Uterus (tissue), 4 donors: ENCODE data around the gene SERP2. TPM values are rescaled to one million over a fixed set of nuclear protein-coding genes. Genes with fewer than 3 reads are reported as not detected.

Experiments used
- DNase-seq, 2 donors: peaks; one replicate each; pipeline ENCODE4 v3.0.0-alpha.2; 2019 to 2020
- H3K27ac ChIP-seq, 2 donors: fragments of 200-600 bp; sonication (generic); 1 replicate in 1 of 2; 2 replicates in 1 of 2; pipeline ENCODE4 v1.5.1; 2016 to 2018
- H3K27me3 ChIP-seq, 2 donors: fragments of 200-600 bp; sonication (generic); one replicate each; pipeline ENCODE4 v1.5.1; 2018 to 2019; ENCODE audit warnings: control low read depth in 1 of 2
- H3K36me3 ChIP-seq, 2 donors: fragments of 200-600 bp; sonication (generic); one replicate each; pipeline ENCODE4 v1.5.1; 2019; ENCODE audit warnings: control low read depth in 1 of 2
- H3K4me1 ChIP-seq, 2 donors: fragments of 200-600 bp; sonication (generic); one replicate each; pipeline ENCODE4 v1.5.1; 2018 to 2019; ENCODE audit warnings: control low read depth in 1 of 2
- H3K4me3 ChIP-seq, 2 donors: fragments of 200-600 bp; sonication (generic); 1 replicate in 1 of 2; 2 replicates in 1 of 2; pipeline ENCODE4 v1.5.1; 2018 to 2019; ENCODE audit warnings: mild to moderate bottlenecking in 1 of 2
- H3K9me3 ChIP-seq, 2 donors: fragments of 200-600 bp; sonication (generic); one replicate each; pipeline ENCODE4 v1.5.1; 2019; ENCODE audit warnings: control low read depth in 1 of 2
- CTCF ChIP-seq, 4 experiments: fragments of 200-600 bp in 2 of 4; fragments of 450-650 bp in 2 of 4; sonication (generic) in 2 of 4; IDR thresholded peaks; one replicate each; pipeline ENCODE4 v1.5.1; 2016 to 2019; ENCODE audit warnings: antibody characterized with exemption in 4 of 4, mild to moderate bottlenecking in 2 of 4, moderate library complexity in 1 of 4
- POLR2A ChIP-seq, 2 donors: fragments of 450-650 bp; IDR thresholded peaks; one replicate each; pipeline ENCODE4 v1.6.1; 2016; ENCODE audit warnings: antibody characterized with exemption in 2 of 2, mild to moderate bottlenecking in 1 of 2, moderate library complexity in 1 of 2
- intact Hi-C: fragments of 100-400 bp; cut with DNase I; formaldehyde crosslinking; loops from one replicate; pipeline ENCODE4 v1.15.1; 2023; ENCODE audit warnings: low total_unique reads
- total RNA-seq, 4 donors: library from RNA; depleted of rRNA in 3 of 4; stranded (reverse); fragments of >200 nt in 3 of 4; gene quantifications; one replicate each; pipeline versions ENCODE4 v1.1.0 to v1.2.4, GENCODE V29; 2014 to 2023
- donor health status: DM: yes; HTN: yes; CAD: no.

SERP2 gene
- total RNA-seq, 4 donors from 2014 or later, result 0.77 to 12.6 (median 5.9) TPM

GRCh38 chr13:44422755-44423643, 49.4 kb downstream of the SERP2 start:
- Histone ChIP-seq H3K27me3 (no peaks in the 10 kb centered on the region), H3K9me3 (no peaks in the 10 kb centered on the region), H3K36me3 (no peaks in the 10 kb centered on the region), H3K4me1 (no peaks in the 10 kb centered on the region), H3K27ac (no peak overlapping the region), H3K4me3 (no peak overlapping the region)
- intact Hi-C loops, result no loop called here
- DNase-seq, result peak in 1 of 2 donors; percentile 60
- TF ChIP-seq POLR2A (IDR thresholded peaks at IDR 0.05), result no peak
- no peak for TF ChIP-seq CTCF (IDR thresholded peaks at IDR 0.05)

DNA sequence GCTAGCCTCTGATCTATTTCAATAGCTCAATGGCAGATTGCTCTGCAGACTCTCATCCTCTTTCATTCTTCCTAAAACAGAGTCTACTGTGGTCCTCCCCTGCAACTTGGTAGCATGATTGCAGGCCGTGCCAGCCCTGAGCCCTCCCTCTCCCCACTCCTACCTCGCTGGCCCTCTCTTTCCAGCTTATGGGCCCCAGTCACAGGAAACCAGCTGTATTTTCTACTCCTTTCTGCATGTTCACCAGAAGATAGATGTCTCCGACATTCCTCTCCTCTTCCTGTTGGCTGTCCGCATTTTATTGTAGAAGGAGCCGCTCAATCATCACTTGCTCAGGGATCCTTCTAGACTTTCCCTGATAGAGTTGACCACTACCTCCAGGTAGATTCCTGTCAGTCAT, 50.2 kb downstream of the SERP2 start:
- DNase-seq, result no peak
- Histone ChIP-seq H3K36me3 (no peaks in the 10 kb centered on the region), H3K27me3 (no peaks in the 10 kb centered on the region), H3K4me1 (no peaks in the 10 kb centered on the region), H3K27ac (no peak overlapping the region), H3K9me3 (no peaks in the 10 kb centered on the region), H3K4me3 (no peak overlapping the region)
- TF ChIP-seq CTCF (IDR thresholded peaks at IDR 0.05), result no peak
- TF ChIP-seq POLR2A (IDR thresholded peaks at IDR 0.05), result no peak
- intact Hi-C loops, result no loop called here

GRCh38 chr13:44425041-44425814, 51.6 kb downstream of the SERP2 start:
- Histone ChIP-seq H3K27me3 (no peaks in the 10 kb centered on the region), H3K4me1 (no peaks in the 10 kb centered on the region), H3K36me3 (no peaks in the 10 kb centered on the region), H3K27ac (no peak overlapping the region), H3K9me3 (no peaks in the 10 kb centered on the region), H3K4me3 (no peak overlapping the region)
- intact Hi-C loops, result no loop called here
- no peak for DNase-seq
- TF ChIP-seq CTCF (IDR thresholded peaks at IDR 0.05) (no peak), POLR2A (IDR thresholded peaks at IDR 0.05) (no peak)

DNA sequence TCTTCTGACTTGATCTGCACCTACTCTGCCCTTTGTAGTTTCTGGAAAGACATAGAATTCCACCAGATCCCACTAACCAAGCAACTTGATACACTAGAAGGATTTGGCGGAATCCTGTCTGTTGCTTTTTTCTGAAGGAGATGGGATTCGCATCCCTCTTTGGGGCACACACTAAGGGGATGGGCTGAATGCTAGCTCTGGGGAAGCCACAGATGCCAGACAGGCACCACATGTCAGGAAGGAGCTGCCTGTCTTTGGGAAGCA, 52.1 kb downstream of the SERP2 start:
- no peaks in the 10 kb centered on the region for H3K9me3 ChIP-seq
- no peak for DNase-seq
- no peak overlapping the region for H3K27ac ChIP-seq
- intact Hi-C loops, result no loop called here
- no peaks in the 10 kb centered on the region for H3K27me3 ChIP-seq
- no peak overlapping the region for H3K4me3 ChIP-seq
- TF ChIP-seq CTCF (IDR thresholded peaks at IDR 0.05) (no peak), POLR2A (IDR thresholded peaks at IDR 0.05) (no peak)
- H3K4me1 ChIP-seq, result no peaks in the 10 kb centered on the region
- no peaks in the 10 kb centered on the region for H3K36me3 ChIP-seq

DNA sequence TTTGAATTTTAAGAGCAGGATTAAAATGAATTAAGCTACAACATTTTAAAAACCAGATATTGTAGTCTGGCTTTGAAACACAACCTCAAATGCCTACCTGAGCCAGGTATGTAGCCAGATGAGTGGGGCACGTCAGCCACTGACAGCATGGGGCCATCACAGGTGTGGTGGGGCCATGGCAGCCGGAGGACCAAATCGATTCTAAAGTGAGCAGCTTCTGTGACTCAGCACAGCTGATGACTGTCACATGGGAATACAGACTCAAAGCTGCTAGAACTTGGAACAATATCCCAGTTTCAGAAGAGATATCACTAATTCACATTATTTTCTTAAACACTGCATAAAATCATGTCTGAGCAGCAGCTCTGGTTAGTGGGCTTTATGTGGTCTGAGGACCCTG, 52.8 kb downstream of the SERP2 start:
- no peak for DNase-seq
- intact Hi-C loops, result no loop called here
- no peaks in the 10 kb centered on the region for H3K27me3 ChIP-seq
- H3K27ac ChIP-seq, result no peak overlapping the region
- no peaks in the 10 kb centered on the region for H3K4me1 ChIP-seq
- no peaks in the 10 kb centered on the region for H3K9me3 ChIP-seq
- no peak overlapping the region for H3K4me3 ChIP-seq
- no peak for TF ChIP-seq POLR2A (IDR thresholded peaks at IDR 0.05)
- no peak for TF ChIP-seq CTCF (IDR thresholded peaks at IDR 0.05)
- no peaks in the 10 kb centered on the region for H3K36me3 ChIP-seq
